Non-pigmented ciliary epithelial cell (primary cell): ENCODE data around the gene AKAP9.
A peak's percentile ranks its signal among the peaks of the same experiment; 100 is the strongest.
"Not testable (repeated sequence)": the region's sequence is repeated elsewhere in the genome, so short reads cannot be mapped to it uniquely, and the experiment has no call there.

ENCODE experiments used
- DNase-seq: peaks from one replicate; pipeline ENCODE4 v3.0.0-alpha.2; 2010; ENCODE audit warnings: low read depth

The AKAP9 gene

DNA sequence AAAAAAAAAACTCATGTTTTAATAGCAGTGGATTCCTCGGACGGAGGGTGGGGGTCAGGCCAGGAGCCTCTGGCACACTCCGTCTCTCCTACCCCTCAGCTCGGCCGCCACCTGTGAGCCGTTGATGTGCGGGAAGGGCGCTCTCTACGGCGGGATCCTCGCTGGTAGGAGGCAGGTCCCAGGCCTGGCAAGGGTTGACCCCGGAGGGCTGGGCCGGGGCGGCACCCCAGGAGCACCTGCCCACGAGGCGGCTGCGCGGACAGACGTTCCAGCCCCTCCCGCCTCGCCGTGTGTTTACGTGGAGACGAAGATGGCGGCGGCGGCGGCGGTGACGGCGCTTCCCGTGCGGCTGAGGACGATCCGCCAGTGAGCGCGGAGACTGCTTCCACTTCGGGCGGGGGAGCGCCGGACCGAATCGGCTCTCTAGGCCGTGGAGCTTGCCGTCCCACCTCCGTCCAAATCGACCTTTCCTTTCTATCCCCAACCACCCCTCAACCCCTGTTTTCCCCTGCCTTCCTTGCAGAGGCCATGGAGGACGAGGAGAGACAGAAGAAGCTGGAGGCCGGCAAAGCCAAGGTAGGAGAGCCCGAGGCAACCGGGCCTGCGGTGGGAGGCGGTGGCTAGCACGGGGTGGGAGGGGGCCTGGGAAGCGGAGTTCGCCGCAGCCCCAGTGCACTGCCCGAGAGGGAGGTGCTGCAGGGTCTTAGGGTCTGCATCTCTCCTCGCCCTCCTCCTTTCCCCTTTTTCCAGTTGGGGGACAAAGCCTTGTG is at the start of gene AKAP9:
AKAP9 (plus strand) TSS at position 291 of the 770 bp plus-strand sequence; CDS start at position 529, 238 bp downstream.
- DNase-seq, result no peak

DNA sequence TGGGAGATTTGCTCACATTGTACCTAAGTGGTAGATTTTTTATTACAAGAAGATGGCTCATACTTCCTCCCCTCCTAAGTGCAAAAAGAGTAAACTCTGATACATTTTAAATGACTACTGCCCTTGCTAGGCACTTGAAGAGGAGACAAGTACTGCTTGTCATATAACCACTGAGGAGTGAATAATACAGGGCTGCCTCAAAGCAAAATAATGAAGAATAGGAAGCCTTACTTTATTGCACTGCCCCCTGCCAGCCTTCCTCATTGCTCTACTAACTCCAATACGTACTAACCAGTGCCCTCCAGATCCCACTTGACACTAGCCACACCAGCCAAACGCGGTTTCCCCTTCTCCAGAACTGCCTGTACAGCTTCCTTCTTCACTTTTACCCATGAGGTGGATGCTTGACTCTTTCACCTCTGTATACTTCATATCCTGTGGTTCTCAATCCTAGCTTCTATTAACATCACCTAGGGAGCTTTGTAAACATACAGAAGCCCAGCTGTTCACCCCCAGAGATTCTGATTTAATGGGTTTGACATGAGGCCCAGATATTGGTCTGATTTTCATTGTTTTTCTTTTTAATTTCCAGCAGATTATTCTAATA is 48.5 kb upstream of the AKAP9 start:
- DNase-seq, result no peak

GRCh38 chr7:91892821-91893340 is 47.8 kb upstream of the AKAP9 start:
- peak; percentile 56 for DNase-seq

DNA sequence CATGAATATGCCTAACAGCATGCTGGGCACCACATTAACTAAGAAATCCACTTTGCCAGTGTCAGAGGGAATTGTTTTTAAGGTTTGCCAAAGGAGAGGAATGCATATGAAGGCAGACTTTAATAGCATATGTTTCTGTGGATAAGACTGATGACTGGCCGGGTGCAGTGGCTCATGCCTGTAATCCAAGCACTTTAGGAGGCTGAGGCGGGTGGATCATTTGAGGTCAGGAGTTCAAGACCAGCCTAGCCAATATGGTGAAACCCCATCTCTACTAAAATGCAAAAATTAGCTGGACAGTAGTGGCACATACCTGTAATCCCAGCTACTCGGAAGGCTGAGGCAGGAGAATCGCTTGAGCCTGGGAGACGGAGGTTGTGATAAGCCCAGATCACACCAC is 47.0 kb upstream of the AKAP9 start:
- DNase-seq, result not testable (repeated sequence)

DNA sequence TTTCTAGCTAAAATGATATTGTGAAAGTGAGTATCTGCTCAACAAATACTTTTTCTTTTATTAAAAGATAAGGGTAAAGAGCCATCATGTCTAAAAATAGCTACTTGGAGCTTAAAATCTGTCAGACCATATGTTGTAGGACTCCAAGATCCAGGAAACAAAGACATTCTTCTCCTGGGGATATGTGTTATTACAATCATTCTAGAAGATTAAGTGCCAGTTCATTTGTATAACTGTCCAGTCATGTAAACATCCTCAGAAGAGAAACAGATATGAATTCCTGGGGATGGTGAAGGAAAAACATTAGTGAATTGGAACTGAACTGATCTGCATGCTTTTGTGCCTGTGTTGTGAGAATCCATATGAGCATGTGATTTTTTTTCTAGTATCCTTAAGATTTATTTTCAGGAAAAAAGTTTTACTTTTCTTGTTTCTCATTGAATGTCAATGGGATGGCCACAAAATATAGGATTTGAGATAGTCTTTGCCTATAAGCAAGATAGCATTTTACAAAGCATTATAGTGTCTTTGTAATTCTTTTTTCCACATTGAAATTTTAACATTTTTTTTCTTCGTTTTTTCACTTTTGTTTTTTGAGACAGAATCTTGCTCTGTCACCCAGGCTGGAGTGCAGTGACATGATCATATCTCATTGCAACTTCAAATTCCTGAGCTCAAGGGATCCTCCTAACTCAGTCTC is 45.7 kb upstream of the AKAP9 start:
- no peak for DNase-seq

DNA sequence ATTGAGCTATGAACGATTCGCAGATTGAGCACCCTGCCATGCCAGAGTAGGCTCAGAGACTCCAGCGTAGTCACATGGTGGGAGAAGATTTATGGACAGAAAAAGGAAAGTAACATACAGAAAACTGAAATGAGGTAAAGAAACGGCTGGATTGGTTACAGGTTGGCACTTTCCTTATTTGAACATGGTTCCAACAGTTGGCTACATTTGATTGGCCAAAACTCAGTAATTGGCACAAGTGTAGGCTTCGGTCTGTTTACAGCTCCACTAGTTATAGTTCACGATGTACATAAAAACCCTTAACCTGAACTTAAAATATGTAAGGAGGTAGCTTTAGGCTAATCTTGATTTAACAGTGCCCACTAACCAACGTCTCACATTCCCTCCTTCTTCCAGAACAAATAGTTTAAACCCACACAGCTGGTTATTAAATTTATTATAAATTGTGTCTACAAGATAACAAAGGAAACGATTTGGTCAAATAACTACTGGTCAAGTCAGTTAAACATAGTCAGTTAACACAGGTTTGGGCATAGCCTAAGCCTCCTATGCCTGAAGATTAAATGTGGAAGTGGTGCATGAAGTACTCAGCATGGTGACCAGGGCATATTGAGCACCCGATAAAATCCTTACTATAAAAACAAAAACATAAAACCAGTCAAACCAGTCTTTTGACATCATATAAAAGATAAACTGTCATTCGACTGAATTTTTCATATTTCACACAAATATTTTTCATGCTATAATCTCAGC is 42.2 kb upstream of the AKAP9 start:
- no peak for DNase-seq

DNA sequence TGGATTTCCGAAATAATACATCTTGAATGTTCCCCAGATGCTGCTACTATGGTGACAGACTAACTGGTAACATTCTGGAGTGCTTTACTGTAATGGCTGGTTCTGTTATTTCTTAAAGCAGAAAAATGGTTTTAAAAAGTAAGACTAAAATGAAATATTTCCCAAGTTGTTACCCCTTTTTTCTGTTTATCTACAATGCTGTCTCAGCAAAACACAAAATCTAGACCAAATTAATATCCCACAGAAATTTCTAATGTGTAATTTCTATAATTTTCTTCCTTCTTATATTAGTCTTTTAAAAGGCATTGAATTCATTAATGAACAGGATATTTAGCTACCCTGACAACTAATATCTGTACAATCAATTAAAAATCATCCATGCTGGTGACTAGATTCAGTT is 41.1 kb upstream of the AKAP9 start:
- no peak for DNase-seq

DNA sequence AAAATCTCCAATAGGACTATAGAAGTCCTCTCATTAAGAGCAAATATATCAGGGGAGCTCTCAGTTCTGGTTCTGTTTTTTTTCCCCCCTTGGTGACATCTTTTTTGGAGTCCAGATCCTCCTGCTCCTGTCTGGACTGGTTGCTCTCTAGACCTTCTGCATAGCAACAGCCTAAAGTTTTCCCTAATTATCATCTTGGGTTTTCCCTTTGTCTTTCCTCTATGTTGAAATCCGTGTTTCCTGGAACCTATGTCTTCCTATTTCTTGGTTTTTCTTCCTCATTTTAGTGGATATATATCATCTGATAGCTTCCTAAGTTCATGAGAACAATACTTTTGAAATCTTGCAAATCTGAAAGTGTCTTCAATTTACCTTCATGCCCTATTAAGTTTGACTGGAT is 30.5 kb upstream of the AKAP9 start:
- DNase-seq, result no peak

DNA sequence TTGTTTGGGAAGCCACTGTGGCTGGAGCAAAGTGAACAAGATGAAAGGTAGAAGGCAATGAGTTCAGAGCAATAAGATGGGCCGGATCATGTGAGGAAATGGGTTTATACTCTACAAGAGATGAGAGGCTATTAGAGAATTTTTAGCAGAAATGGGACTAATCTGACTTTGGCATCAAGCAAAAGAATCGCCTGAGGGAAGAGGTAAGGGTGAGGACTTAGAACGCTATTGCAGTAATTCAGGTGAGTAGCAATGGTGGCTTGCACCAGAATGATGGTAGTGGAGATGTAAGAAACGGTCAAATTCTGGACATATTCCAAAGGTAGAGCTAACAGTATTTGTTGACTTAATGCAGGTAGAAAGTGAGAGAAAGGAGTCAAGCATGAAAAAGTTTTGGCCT is 29.5 kb upstream of the AKAP9 start:
- DNase-seq, result no peak

- DNase-seq, result no peak
Observed at GRCh38 chr7:91912494-91912893, 28.2 kb upstream of the AKAP9 start.

GRCh38 chr7:91913612-91914011 is 27.1 kb upstream of the AKAP9 start:
- DNase-seq, result no peak

- no peak for DNase-seq
Observed at GRCh38 chr7:91915401-91916050, 25.1 kb upstream of the AKAP9 start.

GRCh38 chr7:91916051-91916440 is 24.6 kb upstream of the AKAP9 start:
- no peak for DNase-seq

DNA sequence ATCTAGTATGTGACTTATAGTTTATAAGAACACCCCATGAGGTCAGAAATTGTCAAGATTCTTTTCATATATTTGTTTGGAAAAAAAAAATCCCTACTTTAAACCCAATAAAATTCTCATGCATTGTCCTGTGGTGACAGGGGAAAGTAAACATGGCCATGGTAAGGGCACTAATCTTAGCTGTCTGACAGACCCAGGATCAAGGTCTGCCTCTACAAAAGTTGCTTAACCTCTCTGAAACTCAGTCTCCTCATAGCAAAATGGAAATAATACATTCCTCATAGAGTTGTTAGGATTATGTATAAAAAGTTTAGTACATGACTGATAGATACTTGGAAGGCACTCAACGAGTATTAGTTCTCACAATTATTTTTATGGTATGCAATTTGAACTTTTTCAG is 22.3 kb upstream of the AKAP9 start:
- DNase-seq, result no peak

GRCh38 chr7:91922857-91923256 is 17.8 kb upstream of the AKAP9 start:
- DNase-seq, result no peak

- DNase-seq, result no peak
Observed at GRCh38 chr7:91927912-91928311, 12.8 kb upstream of the AKAP9 start.

- no peak for DNase-seq
Observed at GRCh38 chr7:91929463-91929862, 11.2 kb upstream of the AKAP9 start.

- no peak for DNase-seq
Observed at GRCh38 chr7:91940171-91940570, 491 bp upstream of the AKAP9 start.

GRCh38 chr7:91941450-91941849 is 788 bp downstream of the AKAP9 start:
- DNase-seq, result no peak

- no peak for DNase-seq
Observed at GRCh38 chr7:91942312-91942711, 1.6 kb downstream of the AKAP9 start.

DNA sequence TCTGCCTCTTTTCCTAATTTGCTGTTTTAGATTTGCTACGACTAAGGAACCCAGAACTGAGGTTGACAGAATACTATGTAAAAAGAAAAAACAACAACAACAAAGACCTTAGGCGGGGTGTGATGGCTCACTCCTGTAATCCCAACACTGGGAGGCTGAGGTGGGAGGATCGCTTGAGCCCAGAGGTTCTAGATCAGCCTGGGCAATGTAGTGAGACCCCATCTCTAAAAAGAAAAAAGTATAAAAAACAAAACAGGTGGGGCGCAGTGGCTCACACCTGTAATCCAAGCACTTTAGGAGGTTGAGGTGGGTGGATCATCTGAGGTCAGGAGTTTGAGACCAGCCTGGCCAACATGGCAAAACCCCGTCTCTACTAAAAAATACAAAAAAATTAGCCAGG is 4.3 kb downstream of the AKAP9 start:
- not testable (repeated sequence) for DNase-seq

- DNase-seq, result peak; percentile 55
Observed at GRCh38 chr7:91945476-91945875, 4.8 kb downstream of the AKAP9 start.
